NCI-H748 treated with DMSO at 0.1 percent for 48 hours (cell line): ENCODE measurements around the gene EPB41.
"Not testable (repeated sequence)": the region's sequence is repeated elsewhere in the genome, so short reads cannot be mapped to it uniquely, and the experiment has no call there.

Source experiments
- DNase-seq: peaks from one replicate; lab custom pipeline; 2025; lab: John Stamatoyannopoulos, UW

EPB41 gene

GRCh38 chr1:28914228-28915030 is at the start of gene EPB41:
Gene EPB41, plus strand, starts transcription at chr1:28914569. Its CDS starts 72,869 bp downstream, at chr1:28987438.
- peak; percentile 85 for DNase-seq

- no peak for DNase-seq
These were observed 49.7 kb upstream of the EPB41 start for GRCh38 chr1:28864695-28865094.

GRCh38 chr1:28865997-28866650 is 48.2 kb upstream of the EPB41 start:
- DNase-seq, result no peak

GRCh38 chr1:28867850-28868249 is 46.5 kb upstream of the EPB41 start:
- no peak for DNase-seq

- no peak for DNase-seq
These were observed 44.4 kb upstream of the EPB41 start for GRCh38 chr1:28869952-28870351.

- no peak for DNase-seq
These were observed 42.6 kb upstream of the EPB41 start for GRCh38 chr1:28871631-28872401.

- DNase-seq, result not testable (repeated sequence)
These were observed 39.2 kb upstream of the EPB41 start for GRCh38 chr1:28875134-28875533.

- DNase-seq, result peak; percentile 60
These were observed 37.1 kb upstream of the EPB41 start for GRCh38 chr1:28877132-28877781.

GRCh38 chr1:28878796-28879195 is 35.6 kb upstream of the EPB41 start:
- DNase-seq, result no peak

GRCh38 chr1:28882009-28882628 is 32.2 kb upstream of the EPB41 start:
- DNase-seq, result peak; percentile 81

GRCh38 chr1:28883242-28883616 is 31.1 kb upstream of the EPB41 start:
- no peak for DNase-seq

- no peak for DNase-seq
These were observed 28.9 kb upstream of the EPB41 start for GRCh38 chr1:28885472-28885877.

GRCh38 chr1:28885977-28886730 is 28.2 kb upstream of the EPB41 start:
- no peak for DNase-seq

GRCh38 chr1:28886731-28887418 is 27.5 kb upstream of the EPB41 start:
- peak; percentile 14 for DNase-seq

- DNase-seq, result no peak
These were observed 26.9 kb upstream of the EPB41 start for GRCh38 chr1:28887419-28887834.

- DNase-seq, result no peak
These were observed 26.3 kb upstream of the EPB41 start for GRCh38 chr1:28887835-28888682.

- DNase-seq, result no peak
These were observed 25.5 kb upstream of the EPB41 start for GRCh38 chr1:28888915-28889314.

- no peak for DNase-seq
These were observed 25.0 kb upstream of the EPB41 start for GRCh38 chr1:28889357-28889756.

GRCh38 chr1:28890435-28890834 is 23.9 kb upstream of the EPB41 start:
- no peak for DNase-seq
